Measurements from ENCODE around the gene C17orf50.

C17orf50 gene

DNA sequence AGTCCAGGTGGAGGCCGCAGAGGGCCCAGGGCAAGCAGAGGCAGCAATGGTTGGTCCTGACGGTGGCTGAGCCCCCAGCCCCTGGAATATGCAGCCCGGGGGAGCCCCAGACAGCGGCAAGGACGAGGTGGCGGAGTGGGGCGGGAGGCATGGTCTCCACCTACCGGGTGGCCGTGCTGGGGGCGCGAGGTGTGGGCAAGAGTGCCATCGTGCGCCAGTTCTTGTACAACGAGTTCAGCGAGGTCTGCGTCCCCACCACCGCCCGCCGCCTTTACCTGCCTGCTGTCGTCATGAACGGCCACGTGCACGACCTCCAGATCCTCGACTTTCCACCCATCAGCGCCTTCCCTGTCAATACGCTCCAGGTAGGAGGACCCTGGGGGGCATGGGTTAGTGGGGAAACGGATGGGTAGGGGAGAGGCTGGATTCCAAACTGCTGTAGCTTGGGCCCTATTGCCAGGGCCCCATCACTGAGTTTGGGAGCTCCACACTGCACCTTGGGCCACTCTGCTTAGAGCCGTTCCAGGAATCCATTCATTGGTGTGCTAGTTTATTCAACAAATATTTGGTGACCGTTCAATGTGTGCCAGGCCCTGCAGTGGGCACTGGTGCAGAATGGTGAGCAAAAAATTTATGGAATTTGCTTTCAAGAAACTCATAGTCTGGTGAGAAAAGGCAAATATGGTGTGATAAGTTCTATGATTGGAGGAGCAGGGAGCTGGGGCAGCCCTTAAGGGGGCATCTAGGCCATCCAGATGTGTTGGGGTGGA, 25.5 kb upstream of the C17orf50 start:
- no peak overlapping the region for H3K9ac ChIP-seq (ENCODE audit: low read depth, low read length)
- peaks cover 15% of the 10 kb centered on the region for H3K4me1 ChIP-seq (ENCODE audit: insufficient read depth, low read length)
- H3K4me3 ChIP-seq (ENCODE audit: low read length): no peak overlapping the region
- no peaks in the 10 kb centered on the region for H3K36me3 ChIP-seq (ENCODE audit: insufficient read depth, low read depth, low read length)
- no peak overlapping the region for H3K27ac ChIP-seq (ENCODE audit: low read length)
- H3K9me3 ChIP-seq (ENCODE audit: insufficient read depth, low read depth, low read length): 0 out of 2 replicates have a peak, but pooled peaks cover under 1% of the 10 kb centered on the region
- peaks cover 43% of the 10 kb centered on the region for H3K27me3 ChIP-seq (ENCODE audit: insufficient read depth, low read length)

DNA sequence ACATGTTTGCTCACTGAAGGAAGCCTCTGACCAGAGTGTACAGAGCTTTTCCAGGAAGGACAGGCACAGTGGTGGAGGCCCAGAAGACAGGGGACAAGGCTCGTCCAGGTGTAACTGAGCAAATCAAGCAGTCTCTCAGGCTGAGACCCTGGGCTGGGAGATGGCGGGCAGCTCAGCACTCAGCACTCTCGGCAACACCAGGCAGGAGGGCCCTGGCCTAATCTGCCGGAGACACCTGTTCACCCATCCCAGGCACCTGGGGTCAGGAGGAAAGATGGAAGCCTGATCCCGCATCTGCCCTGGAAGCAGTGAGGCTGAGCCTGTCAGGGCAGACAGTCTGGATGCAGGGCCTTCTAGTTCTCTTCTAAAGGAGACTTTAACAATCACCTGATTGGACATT, 24.5 kb upstream of the C17orf50 start:
- no peak overlapping the region for H3K9ac ChIP-seq (ENCODE audit: low read depth, low read length)
- H3K36me3 ChIP-seq (ENCODE audit: insufficient read depth, low read depth, low read length): no peaks in the 10 kb centered on the region
- H3K27ac ChIP-seq (ENCODE audit: low read length): no peak overlapping the region
- H3K4me1 ChIP-seq (ENCODE audit: insufficient read depth, low read length): peaks cover 7% of the 10 kb centered on the region
- peaks cover 8% of the 10 kb centered on the region; the same call in 1 of the 2 replicates for H3K9me3 ChIP-seq (ENCODE audit: insufficient read depth, low read depth, low read length)
- H3K4me3 ChIP-seq (ENCODE audit: low read length): no peak overlapping the region
- peaks cover 44% of the 10 kb centered on the region for H3K27me3 ChIP-seq (ENCODE audit: insufficient read depth, low read length)

DNA sequence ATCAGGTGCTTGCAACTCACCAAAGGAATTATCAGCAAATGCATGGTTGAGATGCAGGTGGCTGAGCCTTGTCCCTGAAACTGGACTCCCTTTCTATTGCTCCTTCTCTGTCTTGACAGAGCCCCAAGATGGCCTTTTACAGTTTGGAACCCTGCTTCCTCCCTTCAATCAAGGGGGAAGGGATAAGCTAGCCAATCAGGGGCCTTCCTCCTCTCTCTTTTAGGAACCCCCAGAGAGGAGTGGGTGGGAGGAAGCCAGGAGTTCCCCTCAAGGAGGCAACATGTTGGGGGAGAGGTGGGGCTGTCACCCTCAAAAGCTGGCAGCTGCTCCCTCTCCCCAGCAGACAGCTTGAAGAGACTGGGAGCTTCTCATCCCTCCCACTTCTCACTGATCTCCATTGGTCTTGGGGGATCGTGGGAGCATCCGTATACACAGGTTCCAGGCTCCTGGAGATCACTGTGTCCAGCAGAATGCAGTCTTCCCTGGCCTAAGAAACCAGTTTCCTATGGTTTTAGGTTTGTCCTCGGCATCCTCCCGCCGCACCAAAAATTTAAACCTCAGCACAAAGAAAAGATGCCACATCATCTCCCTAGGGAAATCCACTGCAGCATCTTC, 22.1 kb upstream of the C17orf50 start:
- H3K9me3 ChIP-seq (ENCODE audit: insufficient read depth, low read depth, low read length): peaks cover 8% of the 10 kb centered on the region; the same call in 1 of the 2 replicates
- H3K27ac ChIP-seq (ENCODE audit: low read length): no peak overlapping the region
- no peaks in the 10 kb centered on the region for H3K36me3 ChIP-seq (ENCODE audit: insufficient read depth, low read depth, low read length)
- no peaks in the 10 kb centered on the region for H3K4me1 ChIP-seq (ENCODE audit: insufficient read depth, low read length)
- no peak overlapping the region for H3K9ac ChIP-seq (ENCODE audit: low read depth, low read length)
- H3K4me3 ChIP-seq (ENCODE audit: low read length): no peak overlapping the region
- peaks cover 59% of the 10 kb centered on the region for H3K27me3 ChIP-seq (ENCODE audit: insufficient read depth, low read length)

DNA sequence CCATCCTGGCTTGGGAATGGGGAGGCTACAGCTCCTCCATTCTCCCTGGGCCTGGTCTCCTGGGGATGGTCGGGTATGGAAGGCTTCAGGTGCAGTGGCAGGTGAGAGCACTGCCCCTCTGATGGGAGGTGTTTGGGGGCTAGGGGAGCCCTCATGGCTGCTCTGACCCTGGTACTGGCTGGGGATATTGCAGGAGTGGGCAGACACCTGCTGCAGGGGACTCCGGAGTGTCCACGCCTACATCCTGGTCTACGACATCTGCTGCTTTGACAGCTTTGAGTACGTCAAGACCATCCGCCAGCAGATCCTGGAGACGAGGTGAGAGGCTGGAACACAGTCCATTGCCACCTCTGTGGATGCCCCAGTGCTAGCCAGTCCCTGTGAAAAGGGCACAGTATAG, 20.5 kb upstream of the C17orf50 start:
- Histone ChIP-seq H3K36me3 (ENCODE audit: insufficient read depth, low read depth, low read length) (no peaks in the 10 kb centered on the region), H3K9me3 (ENCODE audit: insufficient read depth, low read depth, low read length) (peaks cover 8% of the 10 kb centered on the region; the same call in 1 of the 2 replicates), H3K27ac (ENCODE audit: low read length) (no peak overlapping the region), H3K27me3 (ENCODE audit: insufficient read depth, low read length) (peaks cover 63% of the 10 kb centered on the region), H3K4me1 (ENCODE audit: insufficient read depth, low read length) (no peaks in the 10 kb centered on the region), H3K9ac (ENCODE audit: low read depth, low read length) (no peak overlapping the region), H3K4me3 (ENCODE audit: low read length) (no peak overlapping the region)

DNA sequence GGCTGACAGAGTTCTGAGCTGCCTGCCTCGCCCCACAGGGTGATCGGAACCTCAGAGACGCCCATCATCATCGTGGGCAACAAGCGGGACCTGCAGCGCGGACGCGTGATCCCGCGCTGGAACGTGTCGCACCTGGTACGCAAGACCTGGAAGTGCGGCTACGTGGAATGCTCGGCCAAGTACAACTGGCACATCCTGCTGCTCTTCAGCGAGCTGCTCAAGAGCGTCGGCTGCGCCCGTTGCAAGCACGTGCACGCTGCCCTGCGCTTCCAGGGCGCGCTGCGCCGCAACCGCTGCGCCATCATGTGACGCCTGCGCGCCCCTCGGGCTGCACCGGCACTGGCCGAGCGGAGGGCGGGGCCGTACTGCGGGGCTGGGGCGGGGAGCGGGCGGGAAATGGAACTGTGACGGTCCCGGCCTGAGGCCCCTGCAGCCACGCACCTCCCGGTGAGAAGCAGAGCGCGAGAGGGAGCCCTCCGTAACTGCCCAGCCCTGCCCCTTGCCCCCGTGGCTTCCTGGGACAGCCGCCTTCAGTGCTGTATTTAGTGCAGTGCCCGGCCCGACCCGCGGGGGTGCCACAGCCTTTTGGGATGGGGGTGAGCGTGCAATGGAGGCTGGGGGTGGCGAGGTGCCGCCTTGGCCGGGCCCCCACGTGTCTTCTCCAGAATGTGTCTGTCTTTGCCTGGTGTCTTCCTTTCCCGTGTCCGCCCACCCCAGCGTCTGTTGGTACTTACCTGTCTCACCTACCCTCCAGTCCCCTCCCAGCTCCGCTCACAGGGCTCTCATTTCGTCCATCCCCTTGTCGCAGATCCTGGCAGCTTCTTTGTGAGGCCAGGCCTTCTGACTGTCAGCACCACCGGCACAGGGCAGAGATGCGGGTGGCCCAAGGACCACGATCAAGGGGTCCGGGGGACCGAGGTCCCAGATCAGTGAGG, 19.4 kb upstream of the C17orf50 start:
- H3K36me3 ChIP-seq (ENCODE audit: insufficient read depth, low read depth, low read length): no peaks in the 10 kb centered on the region
- H3K9ac ChIP-seq (ENCODE audit: low read depth, low read length): no peak overlapping the region; the same call in 1 of the 2 replicates
- H3K27ac ChIP-seq (ENCODE audit: low read length): no peak overlapping the region
- H3K4me1 ChIP-seq (ENCODE audit: insufficient read depth, low read length): no peaks in the 10 kb centered on the region
- H3K9me3 ChIP-seq (ENCODE audit: insufficient read depth, low read depth, low read length): peaks cover 8% of the 10 kb centered on the region; the same call in 1 of the 2 replicates
- H3K4me3 ChIP-seq (ENCODE audit: low read length): peak overlapping the region; percentile 56
- H3K27me3 ChIP-seq (ENCODE audit: insufficient read depth, low read length): peaks cover 63% of the 10 kb centered on the region

DNA sequence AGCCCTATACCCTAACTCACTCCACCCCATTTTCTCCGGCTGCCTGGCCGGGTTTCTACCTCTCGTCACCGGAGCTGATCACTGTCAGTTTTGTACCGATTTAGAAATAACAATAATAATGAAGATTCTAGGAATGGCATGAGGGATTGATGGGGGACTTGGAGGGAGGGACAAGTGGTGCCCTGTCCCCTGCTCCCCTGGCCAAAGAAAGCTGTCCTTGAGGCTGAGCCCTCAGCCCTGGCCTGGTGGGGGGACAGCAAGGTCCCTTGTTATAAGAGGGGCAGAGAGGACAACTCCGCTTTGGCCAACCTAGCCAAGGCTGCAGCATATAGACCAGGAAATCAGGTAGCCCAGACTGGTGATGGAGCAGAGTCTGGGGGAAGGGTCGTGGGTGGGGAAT, 18.2 kb upstream of the C17orf50 start:
- no peak overlapping the region for H3K9ac ChIP-seq (ENCODE audit: low read depth, low read length)
- peaks cover 8% of the 10 kb centered on the region; the same call in 1 of the 2 replicates for H3K9me3 ChIP-seq (ENCODE audit: insufficient read depth, low read depth, low read length)
- H3K36me3 ChIP-seq (ENCODE audit: insufficient read depth, low read depth, low read length): no peaks in the 10 kb centered on the region
- H3K27me3 ChIP-seq (ENCODE audit: insufficient read depth, low read length): peaks cover 63% of the 10 kb centered on the region
- no peaks in the 10 kb centered on the region for H3K4me1 ChIP-seq (ENCODE audit: insufficient read depth, low read length)
- no peak overlapping the region for H3K4me3 ChIP-seq (ENCODE audit: low read length)
- no peak overlapping the region for H3K27ac ChIP-seq (ENCODE audit: low read length)

DNA sequence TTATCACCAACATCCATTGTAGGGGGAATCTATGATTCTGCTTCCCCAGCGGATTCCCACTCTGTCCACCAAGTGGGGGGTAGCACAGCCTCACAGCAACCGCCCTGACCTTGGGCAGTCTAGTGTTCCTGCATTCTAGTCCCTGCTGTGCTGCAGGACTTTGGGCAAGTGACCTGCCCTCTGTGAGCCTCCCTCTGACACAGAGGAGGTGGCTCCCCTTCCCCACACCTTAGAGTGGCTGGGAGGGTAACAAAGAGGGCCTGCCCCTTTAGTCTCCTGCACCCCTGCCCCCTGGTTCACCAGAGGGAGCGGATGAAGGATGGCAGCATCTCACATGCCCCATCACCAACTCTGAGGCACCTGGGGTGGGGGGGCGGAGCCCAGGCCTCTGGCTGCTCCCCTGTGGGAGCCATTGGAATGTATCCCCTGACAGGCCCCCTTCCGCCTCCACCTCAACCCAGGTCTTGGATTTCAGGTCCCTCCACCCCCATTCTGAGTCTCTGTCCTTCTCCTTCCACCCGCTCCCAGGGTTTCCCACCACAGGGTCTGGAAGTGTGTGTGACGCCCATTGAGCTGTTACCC, 17.7 kb upstream of the C17orf50 start:
- Histone ChIP-seq H3K4me1 (ENCODE audit: insufficient read depth, low read length) (no peaks in the 10 kb centered on the region), H3K4me3 (ENCODE audit: low read length) (no peak overlapping the region), H3K36me3 (ENCODE audit: insufficient read depth, low read depth, low read length) (no peaks in the 10 kb centered on the region), H3K27me3 (ENCODE audit: insufficient read depth, low read length) (peaks cover 61% of the 10 kb centered on the region), H3K27ac (ENCODE audit: low read length) (no peak overlapping the region), H3K9ac (ENCODE audit: low read depth, low read length) (no peak overlapping the region), H3K9me3 (ENCODE audit: insufficient read depth, low read depth, low read length) (peaks cover 8% of the 10 kb centered on the region; the same call in 1 of the 2 replicates)

DNA sequence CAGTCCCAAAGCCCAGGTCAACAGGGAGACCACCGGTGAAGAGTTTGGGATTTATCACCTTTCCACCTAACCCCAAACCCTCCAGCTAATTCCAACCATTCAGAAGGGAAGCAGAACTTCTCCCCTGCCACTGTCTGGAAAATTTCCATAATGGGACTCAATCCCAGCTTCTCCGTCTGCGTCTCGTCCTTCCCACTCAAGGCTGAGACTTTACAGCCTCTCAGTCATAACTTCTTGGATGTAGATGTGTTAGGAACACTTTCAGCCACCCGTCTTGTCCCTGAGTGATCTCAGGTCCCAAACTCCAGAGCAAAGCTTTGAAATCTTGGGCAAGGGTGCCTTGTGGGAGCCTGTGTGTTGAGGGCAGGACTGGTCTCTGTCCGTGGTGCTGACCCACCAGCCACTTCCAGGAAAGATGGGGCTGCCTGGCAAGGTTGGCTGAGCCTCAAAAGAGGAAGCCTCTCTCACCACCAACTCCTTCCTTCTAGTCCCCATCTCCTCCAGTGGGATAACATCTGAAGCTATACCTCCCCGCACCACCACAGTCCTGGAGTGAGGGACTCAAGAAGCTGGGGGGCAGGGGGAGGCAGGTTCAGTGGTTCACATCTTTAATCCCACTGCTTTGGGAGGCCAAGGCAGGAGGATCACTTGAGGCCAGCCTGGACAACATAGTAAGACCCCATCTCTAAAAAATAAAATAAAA, 16.9 kb upstream of the C17orf50 start:
- H3K27me3 ChIP-seq (ENCODE audit: insufficient read depth, low read length): peaks cover 59% of the 10 kb centered on the region
- no peaks in the 10 kb centered on the region for H3K36me3 ChIP-seq (ENCODE audit: insufficient read depth, low read depth, low read length)
- no peaks in the 10 kb centered on the region for H3K4me1 ChIP-seq (ENCODE audit: insufficient read depth, low read length)
- peaks cover 8% of the 10 kb centered on the region; the same call in 1 of the 2 replicates for H3K9me3 ChIP-seq (ENCODE audit: insufficient read depth, low read depth, low read length)
- H3K9ac ChIP-seq (ENCODE audit: low read depth, low read length): no peak overlapping the region
- H3K4me3 ChIP-seq (ENCODE audit: low read length): no peak overlapping the region
- H3K27ac ChIP-seq (ENCODE audit: low read length): no peak overlapping the region

DNA sequence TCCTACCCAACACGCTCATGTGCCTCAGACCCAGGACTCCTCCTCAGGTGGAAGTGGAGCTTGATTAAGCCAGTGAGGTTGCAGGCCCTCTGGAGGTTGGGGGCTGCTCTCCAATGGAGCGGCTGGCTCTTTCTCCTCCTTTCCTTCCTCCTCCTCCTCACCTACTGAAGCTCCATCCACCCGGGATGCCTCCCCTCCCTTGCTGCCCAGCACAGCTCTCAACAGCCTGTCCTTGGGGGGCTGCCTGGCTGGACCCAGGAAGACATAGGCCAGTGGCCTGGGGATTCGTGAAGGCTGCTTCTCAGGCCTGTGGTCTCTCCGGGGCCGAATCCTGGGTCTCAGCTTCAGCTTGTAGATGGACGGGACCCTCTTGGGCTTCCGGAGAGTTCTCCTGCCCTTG, 15.9 kb upstream of the C17orf50 start:
- no peak overlapping the region for H3K4me3 ChIP-seq (ENCODE audit: low read length)
- H3K27ac ChIP-seq (ENCODE audit: low read length): no peak overlapping the region
- H3K4me1 ChIP-seq (ENCODE audit: insufficient read depth, low read length): no peaks in the 10 kb centered on the region
- H3K9ac ChIP-seq (ENCODE audit: low read depth, low read length): no peak overlapping the region
- peaks cover 8% of the 10 kb centered on the region; the same call in 1 of the 2 replicates for H3K9me3 ChIP-seq (ENCODE audit: insufficient read depth, low read depth, low read length)
- H3K27me3 ChIP-seq (ENCODE audit: insufficient read depth, low read length): peaks cover 59% of the 10 kb centered on the region
- H3K36me3 ChIP-seq (ENCODE audit: insufficient read depth, low read depth, low read length): no peaks in the 10 kb centered on the region

DNA sequence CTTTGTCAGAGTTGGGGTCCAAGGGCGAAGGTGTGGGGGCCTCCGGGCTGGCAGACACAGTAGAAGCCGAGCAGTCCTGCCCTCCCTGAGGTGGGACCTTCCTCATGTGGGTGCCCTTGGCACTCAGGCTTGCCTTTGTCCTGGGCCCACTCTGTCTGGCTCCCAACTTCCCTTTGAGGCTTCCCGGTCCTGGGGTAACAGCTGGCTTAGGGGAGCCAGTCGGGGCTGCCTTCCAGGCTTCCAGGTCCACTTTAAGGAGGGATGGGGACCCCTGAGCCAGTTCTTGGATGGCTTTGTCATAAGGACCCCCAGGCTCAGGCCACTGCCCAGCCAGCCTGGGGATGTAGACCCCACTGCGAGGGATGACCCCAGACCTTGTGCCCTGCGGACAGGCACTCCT, 15.4 kb upstream of the C17orf50 start:
- Histone ChIP-seq H3K36me3 (ENCODE audit: insufficient read depth, low read depth, low read length) (no peaks in the 10 kb centered on the region), H3K9ac (ENCODE audit: low read depth, low read length) (no peak overlapping the region), H3K27me3 (ENCODE audit: insufficient read depth, low read length) (peaks cover 59% of the 10 kb centered on the region), H3K4me1 (ENCODE audit: insufficient read depth, low read length) (no peaks in the 10 kb centered on the region), H3K4me3 (ENCODE audit: low read length) (no peak overlapping the region), H3K27ac (ENCODE audit: low read length) (no peak overlapping the region), H3K9me3 (ENCODE audit: insufficient read depth, low read depth, low read length) (peaks cover 8% of the 10 kb centered on the region; the same call in 1 of the 2 replicates)

Data from iPS-20b (cell line).